Measurements from ENCODE around the gene CDK14.
"Not testable (repeated sequence)": the region's sequence is repeated elsewhere in the genome, so short reads cannot be mapped to it uniquely, and the experiment has no call there.

Gene CDK14

DNA sequence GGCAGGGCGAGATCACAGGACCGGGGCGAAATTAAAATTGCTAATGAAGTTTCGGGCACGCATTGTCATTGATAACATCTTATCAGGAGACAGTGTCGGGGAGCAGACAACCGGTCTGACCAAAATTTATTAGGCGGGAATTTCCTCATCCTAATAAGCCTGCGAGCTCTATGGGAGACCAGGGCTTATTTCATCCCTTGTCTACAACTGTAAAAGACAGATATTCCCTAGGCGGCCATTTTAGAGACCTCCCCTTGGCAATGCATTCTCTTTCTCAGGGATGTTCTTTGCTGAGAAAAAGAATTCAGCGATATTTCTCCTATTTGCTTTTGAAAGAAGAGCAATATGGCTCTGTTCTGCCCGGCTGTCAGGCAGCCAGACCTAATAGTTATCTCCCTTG is 198.1 kb downstream of the CDK14 start:
- DNase-seq (ENCODE audit: low spot score): not testable (repeated sequence)

GRCh38 chr7:90797596-90797995 is 201.5 kb downstream of the CDK14 start:
- no peak for DNase-seq (ENCODE audit: low spot score)

GRCh38 chr7:90804370-90804769 is 208.2 kb downstream of the CDK14 start:
- no peak for DNase-seq (ENCODE audit: low spot score)

DNA sequence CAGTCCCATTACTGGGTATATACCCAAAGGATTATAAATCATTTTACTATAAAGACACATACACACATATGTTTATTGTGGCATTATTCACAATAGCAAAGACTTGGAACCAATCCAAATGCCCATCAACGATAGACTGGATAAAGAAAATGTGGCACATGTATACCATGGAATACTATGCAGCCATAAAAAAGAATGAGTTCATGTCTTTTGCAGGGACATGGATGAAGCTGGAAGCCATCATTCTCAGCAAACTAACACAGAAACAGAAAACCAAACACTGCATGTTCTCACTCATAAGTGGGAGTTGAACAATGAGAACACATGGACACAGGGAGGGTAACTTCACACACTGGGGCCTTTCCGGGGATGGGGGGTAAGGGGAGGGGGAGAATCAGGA is 219.4 kb downstream of the CDK14 start:
- not testable (repeated sequence) for DNase-seq (ENCODE audit: low spot score)

- DNase-seq (ENCODE audit: low spot score): peak; percentile 90
Measured at GRCh38 chr7:90816511-90817142, 220.5 kb downstream of the CDK14 start.

GRCh38 chr7:90817151-90817550 is 221.0 kb downstream of the CDK14 start:
- DNase-seq (ENCODE audit: low spot score): no peak

DNA sequence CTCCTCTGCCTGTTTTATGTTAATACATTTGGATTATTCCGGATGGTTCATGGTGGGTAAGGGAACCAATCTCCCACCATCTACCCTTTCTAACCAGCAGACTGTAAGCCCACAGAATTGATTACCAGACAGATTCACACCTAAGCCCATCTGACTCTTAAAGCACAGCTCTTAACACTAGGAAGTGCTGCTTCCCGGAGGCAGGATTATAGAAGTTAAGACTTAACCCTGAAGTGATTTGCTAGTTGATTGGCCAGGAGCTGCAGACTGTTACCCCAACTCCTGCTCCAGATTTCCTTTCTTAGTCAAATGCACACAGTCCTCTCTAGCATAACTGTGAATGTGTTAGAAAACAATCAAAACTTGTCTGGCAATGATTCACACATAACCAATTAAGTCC is 221.7 kb downstream of the CDK14 start:
- DNase-seq (ENCODE audit: low spot score): no peak

DNA sequence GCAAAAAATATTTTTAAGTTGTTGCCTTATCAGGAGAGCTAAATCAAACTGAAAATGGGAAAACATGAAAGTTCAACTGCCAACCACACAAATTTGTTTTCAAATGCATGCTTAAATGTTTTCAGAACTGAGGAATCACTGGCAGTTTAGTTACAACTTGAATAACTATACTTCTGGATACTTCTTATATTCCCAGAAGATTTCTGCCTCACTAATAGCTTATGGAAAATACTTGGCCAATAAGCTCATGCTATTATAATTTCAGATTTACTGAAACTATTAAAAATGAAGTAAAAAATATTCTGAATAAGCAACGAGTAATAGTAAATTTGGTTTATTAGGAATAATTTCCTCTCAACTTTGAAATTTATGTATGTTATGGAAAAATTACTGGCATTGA is 222.2 kb downstream of the CDK14 start:
- no peak for DNase-seq (ENCODE audit: low spot score)

- no peak for DNase-seq (ENCODE audit: low spot score)
Measured at GRCh38 chr7:90821961-90822620, 226.0 kb downstream of the CDK14 start.

DNA sequence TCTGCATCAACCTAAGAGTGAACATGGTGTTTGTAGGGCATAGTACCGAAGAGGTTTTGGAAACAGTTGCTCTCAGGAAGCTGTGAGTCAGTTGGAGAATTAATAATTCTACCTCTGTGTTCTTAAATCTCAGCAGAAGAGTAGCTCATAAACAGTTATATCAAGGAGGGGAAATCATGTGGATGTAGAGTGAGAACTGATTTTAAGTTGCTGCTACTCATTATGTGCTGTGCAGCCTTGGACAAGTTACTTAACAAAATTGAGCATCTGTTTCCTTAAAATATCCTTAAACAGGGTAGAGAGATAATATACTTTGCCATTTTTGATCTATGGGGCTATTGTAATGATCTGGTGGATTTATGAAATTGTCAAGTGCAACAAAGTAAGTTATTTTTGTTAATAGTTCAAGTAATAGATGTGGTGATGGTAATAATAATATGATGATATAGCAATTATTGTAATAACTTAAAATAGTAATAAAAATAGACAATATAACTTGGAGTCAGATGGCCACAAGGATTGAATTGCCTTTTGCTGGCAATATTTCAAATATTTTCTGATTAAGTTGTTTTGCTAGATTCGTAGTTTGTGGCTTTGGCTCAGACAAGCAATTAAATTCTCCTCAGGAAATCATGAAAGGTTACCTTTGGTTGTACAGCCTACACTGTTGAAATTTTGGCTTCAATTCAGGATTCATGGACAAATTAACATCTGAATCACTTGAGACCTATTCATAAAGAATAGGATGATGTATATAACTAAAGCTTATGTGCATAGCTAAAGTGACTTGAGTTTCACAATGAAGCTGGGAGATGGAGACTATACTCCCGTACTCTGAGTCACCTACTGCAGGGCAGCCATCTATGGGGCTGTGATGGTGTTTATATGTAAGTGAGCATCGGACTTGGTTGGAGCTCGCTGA is 228.5 kb downstream of the CDK14 start:
- no peak for DNase-seq (ENCODE audit: low spot score)

DNA sequence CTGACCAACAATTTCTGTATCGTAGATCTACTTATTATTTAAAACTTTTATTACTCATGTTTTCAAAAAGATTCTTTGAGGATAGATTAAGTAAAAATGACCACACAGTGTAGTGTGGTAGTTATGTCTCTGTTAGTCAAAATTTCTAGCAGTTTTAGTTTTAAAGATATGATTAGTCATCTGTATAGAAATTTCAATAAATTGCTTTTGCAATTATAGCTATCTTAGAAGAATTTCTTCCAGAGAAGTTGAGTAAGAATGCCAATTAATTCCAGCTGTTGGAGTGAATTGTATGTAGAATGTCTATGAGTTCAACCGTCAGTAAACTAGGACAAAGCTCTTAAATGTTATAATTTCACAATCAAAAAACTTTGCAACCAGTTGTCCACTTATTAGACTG is 229.7 kb downstream of the CDK14 start:
- no peak for DNase-seq (ENCODE audit: low spot score)

DNA sequence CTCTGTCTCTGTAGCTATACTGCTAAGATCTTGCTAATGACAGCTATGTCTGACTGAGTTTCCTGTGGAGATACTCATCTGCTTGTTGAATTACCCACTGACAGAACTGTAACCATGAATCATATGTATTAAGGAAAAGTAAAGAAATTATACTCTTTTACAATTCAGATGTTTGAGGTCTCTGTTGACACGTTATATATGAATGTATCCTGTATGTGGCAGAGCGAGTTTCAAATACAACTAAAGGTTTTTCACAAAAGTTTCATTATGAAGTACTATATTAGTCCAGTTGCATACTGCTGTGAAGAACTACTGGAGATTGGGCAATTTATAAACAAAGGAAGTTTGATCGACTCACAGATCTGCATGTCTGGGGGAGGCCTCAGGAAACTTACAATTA is 232.5 kb downstream of the CDK14 start:
- peak; percentile 14 for DNase-seq (ENCODE audit: low spot score)

DNA sequence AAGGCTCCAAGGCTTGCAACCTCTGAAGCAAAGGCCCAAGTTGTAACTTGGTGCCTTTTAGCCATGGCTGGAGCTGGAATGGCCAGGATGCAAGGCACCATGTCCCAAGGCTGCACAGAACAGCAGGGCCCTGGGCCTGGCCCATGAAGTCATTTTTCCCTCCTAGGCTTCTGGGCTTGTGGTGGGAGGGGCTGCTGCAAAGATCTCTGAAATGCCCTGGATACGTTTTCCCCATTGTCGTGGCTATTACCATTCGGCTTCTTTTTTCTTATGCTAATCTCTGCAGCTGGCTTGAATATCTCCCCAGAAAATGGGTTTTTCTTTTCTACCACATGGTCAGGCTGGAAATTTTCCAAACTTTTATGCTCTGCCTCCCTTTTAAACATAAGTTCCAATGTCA is 234.2 kb downstream of the CDK14 start:
- no peak for DNase-seq (ENCODE audit: low spot score)

GRCh38 chr7:90832726-90833125 is 236.6 kb downstream of the CDK14 start:
- no peak for DNase-seq (ENCODE audit: low spot score)

DNA sequence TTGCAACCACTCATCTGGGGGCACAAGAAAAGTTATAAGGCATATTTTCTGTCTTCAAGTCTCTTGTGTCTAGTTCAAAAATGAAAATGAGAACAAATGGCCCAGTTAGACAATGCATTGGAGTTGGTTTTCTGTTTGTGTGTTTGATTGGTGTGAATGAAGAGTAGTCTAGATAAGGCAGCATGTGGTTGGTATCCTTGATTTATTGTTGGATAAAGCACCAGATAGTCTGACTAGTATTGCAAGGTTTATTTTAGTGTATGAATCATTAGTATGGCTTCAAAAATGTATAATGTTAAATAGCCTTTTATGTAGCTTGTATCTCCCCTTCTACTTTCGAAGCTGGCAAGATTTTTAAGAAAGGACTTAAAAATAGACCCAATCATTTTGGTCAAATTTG is 237.3 kb downstream of the CDK14 start:
- DNase-seq (ENCODE audit: low spot score): no peak

DNA sequence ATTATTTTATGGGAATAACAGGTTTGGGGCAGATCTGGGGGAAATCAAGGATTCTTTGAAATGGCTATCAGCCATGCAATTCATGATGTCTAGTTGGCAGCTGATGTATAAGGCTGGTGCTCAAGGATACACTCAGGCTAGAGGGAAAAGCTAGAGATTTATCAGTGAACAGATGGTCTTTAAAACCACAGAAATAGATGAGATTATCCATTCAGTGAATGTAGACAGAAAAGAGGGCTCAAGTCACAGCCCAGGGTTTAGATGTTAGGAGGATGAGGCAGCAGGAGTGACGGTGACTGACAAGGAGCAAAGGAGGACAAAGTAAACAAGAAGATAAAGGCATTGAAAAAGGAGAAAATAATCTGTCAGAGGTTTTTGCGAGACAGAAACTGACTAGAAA is 238.7 kb downstream of the CDK14 start:
- no peak for DNase-seq (ENCODE audit: low spot score)

DNA sequence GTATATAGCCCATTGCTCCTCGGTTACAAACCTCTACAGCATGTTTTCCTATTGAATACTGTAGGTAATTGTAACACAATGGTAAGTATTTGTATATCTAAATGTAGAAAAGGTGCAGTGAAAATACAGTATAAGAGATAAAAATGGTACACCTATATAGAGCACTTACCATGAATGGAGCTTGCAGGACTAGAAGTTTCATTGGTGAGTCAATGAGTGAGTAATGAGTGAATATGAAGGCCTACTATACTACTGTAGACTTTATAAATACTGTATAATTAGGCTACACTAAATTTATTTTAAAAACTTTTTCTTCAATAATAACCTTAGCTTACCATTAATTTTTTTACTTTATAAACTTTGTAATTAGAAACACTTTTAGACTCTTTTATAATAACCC is 239.7 kb downstream of the CDK14 start:
- no peak for DNase-seq (ENCODE audit: low spot score)

DNA sequence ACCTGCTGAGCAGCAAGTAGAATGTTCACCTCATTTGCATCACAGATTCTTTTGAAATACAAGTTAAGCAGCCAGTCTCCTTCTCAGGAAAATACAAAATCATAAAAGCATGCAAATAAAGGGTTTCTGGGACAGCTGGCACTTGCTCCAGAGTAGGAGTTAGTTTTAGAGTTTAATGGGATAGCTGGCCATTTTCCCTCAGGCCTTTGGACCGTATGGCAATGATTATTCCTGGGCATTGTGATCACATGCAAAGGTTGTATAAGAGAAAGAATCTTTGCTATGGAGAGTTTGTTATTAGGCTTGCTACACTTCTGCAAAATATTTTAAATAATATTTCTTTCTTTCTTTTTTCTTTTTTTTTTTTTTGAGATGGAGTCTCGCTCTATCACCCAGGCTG is 240.8 kb downstream of the CDK14 start:
- no peak for DNase-seq (ENCODE audit: low spot score)

DNA sequence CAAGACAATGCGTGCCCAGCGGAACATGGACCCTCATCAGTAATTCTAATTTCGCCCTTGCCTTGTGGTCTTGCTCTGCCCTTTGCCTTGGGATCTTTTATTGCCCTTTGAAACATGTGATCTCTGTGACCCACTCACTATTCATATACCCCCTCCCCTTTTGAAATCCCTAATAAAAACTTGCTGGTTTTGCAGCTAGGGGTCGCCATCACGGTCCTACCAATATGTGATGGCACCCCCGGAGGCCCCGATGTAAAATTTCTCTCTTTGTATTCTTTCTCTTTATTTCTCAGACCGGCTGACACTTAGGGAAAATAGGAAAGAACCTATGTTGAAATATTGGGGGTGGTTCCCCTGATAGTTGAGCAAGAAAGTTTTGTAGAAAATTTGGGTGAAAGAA is 242.7 kb downstream of the CDK14 start:
- no peak for DNase-seq (ENCODE audit: low spot score)

DNA sequence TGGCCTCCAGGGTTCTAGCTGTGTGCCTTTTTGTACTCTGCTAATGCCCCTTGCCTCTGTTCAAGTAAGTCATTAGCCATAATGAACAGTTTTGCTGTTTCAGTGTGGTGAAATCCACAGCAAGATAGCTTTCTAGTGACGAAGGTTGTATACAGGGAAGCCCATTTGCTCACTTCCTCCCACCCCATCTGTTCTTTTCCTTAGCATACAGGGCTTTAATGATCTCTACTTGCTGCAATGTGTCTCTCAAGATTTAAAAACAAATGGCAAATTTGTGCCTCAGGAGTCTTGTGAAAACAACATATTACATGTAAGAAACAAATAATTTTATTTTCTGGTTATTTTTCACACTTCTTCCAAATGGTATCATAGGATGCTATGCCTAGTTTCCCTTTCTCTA is 243.2 kb downstream of the CDK14 start:
- no peak for DNase-seq (ENCODE audit: low spot score)

DNA sequence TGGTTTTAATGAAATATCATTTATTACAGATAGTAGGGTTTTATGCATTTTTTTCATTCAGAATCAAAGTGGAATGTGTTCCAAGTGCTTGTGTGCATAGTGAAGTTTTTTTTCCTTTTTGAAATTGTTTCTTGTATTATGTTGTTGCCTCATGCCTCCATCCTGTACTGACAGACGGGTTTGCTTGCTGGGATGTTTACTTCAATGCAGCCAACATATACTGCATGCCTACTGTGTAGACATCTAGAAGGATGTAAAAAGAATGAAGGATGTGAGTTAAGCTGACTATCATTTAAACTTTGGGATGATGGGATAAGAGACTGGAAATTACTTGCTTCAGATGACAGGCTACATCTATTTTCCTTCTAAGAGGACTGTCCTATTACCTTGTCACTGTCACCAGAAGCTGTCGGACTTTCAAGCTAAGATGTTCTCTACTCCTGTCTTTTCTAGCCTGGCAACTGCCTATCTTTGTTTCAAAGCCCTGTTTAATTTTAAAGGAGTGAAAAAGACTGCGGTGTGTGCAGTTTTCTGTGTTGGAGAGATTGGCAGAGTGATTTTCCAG is 243.7 kb downstream of the CDK14 start:
- no peak for DNase-seq (ENCODE audit: low spot score)

GRCh38 chr7:90841759-90842429 is 245.8 kb downstream of the CDK14 start:
- DNase-seq (ENCODE audit: low spot score): no peak

Data from RKO (cell line).